GM12872 (cell line): ENCODE data around the gene TMPRSS3.

Experiments used
- CTCF ChIP-seq: IDR thresholded peaks from 3 replicates; pipeline ENCODE4 v1.5.1; 2011; ENCODE audit warnings: low read depth, mild to moderate bottlenecking, low read length, moderate library complexity; ENCODE audit not compliant: insufficient read depth

TMPRSS3 gene

GRCh38 chr21:42395905-42396651 is at the start of gene TMPRSS3:
TMPRSS3 (minus strand) TSS chr21:42396052; CDS start chr21:42395417, 635 bp downstream.
- TF ChIP-seq CTCF = no peak

DNA sequence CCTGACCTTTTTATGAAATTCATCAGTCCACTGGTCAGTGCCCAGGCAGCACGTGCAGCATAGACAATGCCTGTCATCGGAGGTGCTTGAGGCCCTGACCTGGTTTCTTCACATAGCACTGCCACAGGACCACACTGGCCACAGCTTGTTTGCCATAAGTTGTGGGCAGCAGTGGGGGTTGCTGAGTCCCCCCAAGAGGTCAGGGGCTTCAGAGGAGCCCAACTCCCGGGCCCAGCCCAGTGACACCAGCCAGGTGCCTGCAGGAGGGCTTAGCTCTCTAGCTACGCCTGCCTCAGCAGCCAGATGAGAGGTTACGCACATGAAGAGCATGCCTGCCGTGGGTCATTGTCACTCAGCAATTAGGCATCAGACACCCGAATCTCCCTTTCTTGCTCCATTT is 49.5 kb upstream of the TMPRSS3 start:
- TF ChIP-seq CTCF = no peak

GRCh38 chr21:42444745-42445059 is 48.9 kb upstream of the TMPRSS3 start:
- TF ChIP-seq CTCF = no peak

- TF ChIP-seq CTCF = no peak
Measured at GRCh38 chr21:42443876-42444744, 48.3 kb upstream of the TMPRSS3 start.

DNA sequence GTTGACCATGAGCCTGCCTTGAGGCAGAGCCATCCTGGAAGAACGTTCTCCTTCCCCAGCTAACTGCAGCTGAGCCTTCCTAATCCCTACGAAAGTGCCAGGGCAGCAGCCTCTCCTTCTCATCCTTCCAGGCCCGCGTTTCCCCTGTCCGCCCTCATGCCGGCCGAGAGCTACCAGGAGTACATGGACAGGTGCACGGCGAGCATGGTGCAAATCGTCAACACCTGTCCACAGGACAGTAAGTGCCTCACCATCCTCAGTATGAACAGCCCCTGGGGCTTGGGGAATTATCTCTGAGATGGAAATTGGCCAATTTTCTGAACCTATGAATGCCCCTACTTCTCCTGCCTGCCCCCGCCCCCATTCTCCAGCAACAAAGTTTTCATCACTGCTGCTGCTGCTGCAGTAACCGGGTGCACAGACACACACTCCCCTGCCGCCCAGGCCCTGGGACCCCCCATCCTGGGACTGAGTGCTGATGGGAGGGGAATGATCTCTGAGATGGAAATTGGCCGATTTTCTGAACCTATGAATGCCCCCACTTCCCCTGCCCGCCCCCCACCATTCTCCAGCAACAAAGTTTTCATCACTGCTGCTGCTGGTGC is 47.4 kb upstream of the TMPRSS3 start:
- no peak for TF ChIP-seq CTCF

GRCh38 chr21:42441963-42442362 is 46.1 kb upstream of the TMPRSS3 start:
- TF ChIP-seq CTCF = no peak

DNA sequence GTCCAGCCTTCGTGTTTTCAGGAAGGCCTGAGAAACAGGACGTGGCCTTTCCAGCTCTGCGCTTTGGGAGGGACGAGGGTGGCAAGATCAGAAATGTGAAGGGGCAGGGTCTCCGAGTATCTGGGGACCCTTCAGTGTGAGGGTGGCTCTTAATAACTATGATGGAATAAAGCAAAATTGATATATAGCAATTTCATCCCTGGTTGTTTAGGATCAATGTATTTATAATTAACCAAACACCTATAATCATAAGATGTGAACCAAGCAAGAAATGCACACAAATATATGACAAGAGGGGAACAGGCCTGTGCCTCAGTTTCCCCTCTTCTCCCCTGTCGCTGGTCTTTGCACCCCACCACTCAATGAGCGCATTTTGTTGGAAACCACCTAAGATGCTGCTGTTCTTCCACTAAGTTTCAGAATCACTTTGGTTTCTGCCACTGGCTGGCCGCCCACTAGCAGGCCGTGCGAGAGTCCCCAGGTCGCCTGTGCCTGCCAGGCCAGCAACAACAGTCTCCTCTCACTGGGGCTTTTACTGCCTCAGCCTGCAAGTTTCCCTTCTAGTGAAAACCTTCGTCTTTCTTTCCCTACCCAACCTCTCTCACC is 44.4 kb upstream of the TMPRSS3 start:
- TF ChIP-seq CTCF = no peak
